ENCODE data around the gene TEX48. TPM values are rescaled to one million over a fixed set of nuclear protein-coding genes. Genes with fewer than 3 reads are reported as not detected.

TEX48 gene
- total and polyA plus RNA-seq, 2 experiments from 2014 or later = not detected

- H3K9me2 ChIP-seq (ENCODE audit: insufficient read depth) = no peaks in the 10 kb centered on the region
- H3K27me3 ChIP-seq (replicated peaks; ENCODE audit: insufficient read depth) = no peaks in the 10 kb centered on the region
- H3K4me3 ChIP-seq = no peak overlapping the region
- H3K4me2 ChIP-seq (ENCODE audit: unreplicated experiment) = no peak overlapping the region
- 0 out of 2 replicates have a peak, but pooled peaks cover 4% of the 10 kb centered on the region for H4K20me1 ChIP-seq (ENCODE audit: insufficient read depth)
- H3K9ac ChIP-seq = no peak overlapping the region
- H3K27ac ChIP-seq = no peak overlapping the region
- H3K79me2 ChIP-seq (ENCODE audit: insufficient read depth) = no peaks in the 10 kb centered on the region
- in situ Hi-C loops (cut with MboI) = no loop called here
- no peak for TF ChIP-seq EZH2 (IDR thresholded peaks at IDR 0.05; ENCODE audit: insufficient read depth, poor library complexity, severe bottlenecking)
- no peak for TF ChIP-seq EZH2phosphoT487 (IDR thresholded peaks at IDR 0.05; ENCODE audit: insufficient read depth, low read depth)
- no peak for DNase-seq
- no peak overlapping the region for H2AFZ ChIP-seq
- peaks cover 15% of the 10 kb centered on the region for H3F3A ChIP-seq (ENCODE audit: insufficient read depth)
- H3K36me3 ChIP-seq (ENCODE audit: low read depth) = peaks cover 5% of the 10 kb centered on the region; the same call in 1 of the 2 replicates
- H3K9me3 ChIP-seq (ENCODE audit: low read depth) = no peaks in the 10 kb centered on the region
- 95 to 97% methylated on average over 2 of the region's 2 CpGs for WGBS, 2 experiments (ENCODE audit: low coverage in 1 of 2, low lambda C conversion rate in 2 of 2, missing lambda C conversion rate in 2 of 2)
- peaks cover 11% of the 10 kb centered on the region for H3K4me1 ChIP-seq (ENCODE audit: insufficient read depth)
These were observed 57.3 kb downstream of the TEX48 start for GRCh38 chr9:114624677-114625076.

DNA sequence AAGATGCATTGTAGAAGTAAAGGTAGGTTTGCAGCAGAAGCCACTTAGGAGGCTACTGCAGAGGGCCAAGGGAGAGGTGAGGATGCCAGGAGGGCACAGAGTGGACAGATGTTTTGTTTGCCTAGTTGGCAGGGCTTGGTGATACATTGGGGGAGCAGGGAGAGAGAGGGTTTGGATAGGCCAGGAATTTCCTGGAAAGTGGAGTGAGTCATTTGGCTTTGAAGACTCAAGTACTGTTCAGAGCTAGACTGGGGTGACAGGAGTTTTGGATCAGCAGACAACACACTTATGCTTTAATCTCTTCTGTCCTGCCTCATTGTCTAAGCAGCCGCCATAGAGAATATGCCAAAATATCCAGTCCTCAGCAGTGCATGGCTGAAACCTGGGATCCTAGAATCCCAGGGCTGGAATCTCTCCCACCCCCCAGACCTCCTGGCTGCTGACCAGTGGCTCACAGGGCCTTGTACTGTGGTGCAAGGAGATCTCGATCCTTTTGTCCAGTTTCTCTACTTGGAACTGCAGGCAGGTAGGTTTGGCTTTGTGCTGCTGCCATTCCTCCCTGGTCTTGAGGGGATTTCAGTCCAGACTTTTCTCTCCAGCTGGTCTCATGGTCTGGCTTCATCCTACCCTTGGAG, 59.9 kb downstream of the TEX48 start:
- 0 out of 2 replicates have a peak overlapping the region, but pooled peaks have one; percentile 19 for H3K27ac ChIP-seq
- WGBS, 2 experiments (ENCODE audit: low coverage in 1 of 2, low lambda C conversion rate in 2 of 2, missing lambda C conversion rate in 2 of 2) = 6 to 14% methylated on average over 2 of the region's 2 CpGs
- H3K79me2 ChIP-seq (ENCODE audit: insufficient read depth) = no peaks in the 10 kb centered on the region
- no peak overlapping the region for H3K9ac ChIP-seq
- no peaks in the 10 kb centered on the region for H3K9me2 ChIP-seq (ENCODE audit: insufficient read depth)
- peak; percentile 89 for DNase-seq
- H3K4me1 ChIP-seq (ENCODE audit: insufficient read depth) = peaks cover 11% of the 10 kb centered on the region
- no peak for TF ChIP-seq EZH2phosphoT487 (IDR thresholded peaks at IDR 0.05; ENCODE audit: insufficient read depth, low read depth)
- TF ChIP-seq EZH2 (IDR thresholded peaks at IDR 0.05; ENCODE audit: insufficient read depth, poor library complexity, severe bottlenecking) = no peak
- no peak overlapping the region for H2AFZ ChIP-seq
- H3K9me3 ChIP-seq (ENCODE audit: low read depth) = no peaks in the 10 kb centered on the region
- no peaks in the 10 kb centered on the region for H3K27me3 ChIP-seq (replicated peaks; ENCODE audit: insufficient read depth)
- in situ Hi-C loops (cut with MboI) = no loop called here
- H3F3A ChIP-seq (ENCODE audit: insufficient read depth) = peaks cover 15% of the 10 kb centered on the region
- no peaks in the 10 kb centered on the region; the same call in 1 of the 2 replicates for H3K36me3 ChIP-seq (ENCODE audit: low read depth)
- H3K4me2 ChIP-seq (ENCODE audit: unreplicated experiment) = peak overlapping the region; percentile 54
- no peak overlapping the region for H3K4me3 ChIP-seq
- 0 out of 2 replicates have a peak, but pooled peaks cover 4% of the 10 kb centered on the region for H4K20me1 ChIP-seq (ENCODE audit: insufficient read depth)

GRCh38 chr9:114621561-114621960, 60.4 kb downstream of the TEX48 start:
- peaks cover 11% of the 10 kb centered on the region for H3K4me1 ChIP-seq (ENCODE audit: insufficient read depth)
- H3K9me3 ChIP-seq (ENCODE audit: low read depth) = no peaks in the 10 kb centered on the region
- 0 out of 2 replicates have a peak overlapping the region, but pooled peaks have one; percentile 19 for H3K27ac ChIP-seq
- no peak overlapping the region for H2AFZ ChIP-seq
- TF ChIP-seq EZH2 (IDR thresholded peaks at IDR 0.05; ENCODE audit: insufficient read depth, poor library complexity, severe bottlenecking) (no peak), EZH2phosphoT487 (IDR thresholded peaks at IDR 0.05; ENCODE audit: insufficient read depth, low read depth) (no peak)
- no peaks in the 10 kb centered on the region for H3K36me3 ChIP-seq (ENCODE audit: low read depth)
- H3K9ac ChIP-seq = no peak overlapping the region
- H3K4me3 ChIP-seq = no peak overlapping the region
- H3F3A ChIP-seq (ENCODE audit: insufficient read depth) = peaks cover 15% of the 10 kb centered on the region
- H3K4me2 ChIP-seq (ENCODE audit: unreplicated experiment) = no peak overlapping the region
- no peaks in the 10 kb centered on the region for H3K9me2 ChIP-seq (ENCODE audit: insufficient read depth)
- H3K27me3 ChIP-seq (replicated peaks; ENCODE audit: insufficient read depth) = no peaks in the 10 kb centered on the region
- H3K79me2 ChIP-seq (ENCODE audit: insufficient read depth) = no peaks in the 10 kb centered on the region
- in situ Hi-C loops (cut with MboI) = no loop called here
- 67 to 68% methylated on average over 7 of the region's 7 CpGs for WGBS, 2 experiments (ENCODE audit: low coverage in 1 of 2, low lambda C conversion rate in 2 of 2, missing lambda C conversion rate in 2 of 2)
- 0 out of 2 replicates have a peak, but pooled peaks cover 4% of the 10 kb centered on the region for H4K20me1 ChIP-seq (ENCODE audit: insufficient read depth)
- DNase-seq = no peak

- H3K27me3 ChIP-seq (replicated peaks; ENCODE audit: insufficient read depth) = no peaks in the 10 kb centered on the region
- H3K4me3 ChIP-seq = no peak overlapping the region
- in situ Hi-C loops (cut with MboI) = no loop called here
- H3F3A ChIP-seq (ENCODE audit: insufficient read depth) = peaks cover 15% of the 10 kb centered on the region
- no peak overlapping the region for H2AFZ ChIP-seq
- no peak overlapping the region for H3K27ac ChIP-seq
- H3K9me2 ChIP-seq (ENCODE audit: insufficient read depth) = no peaks in the 10 kb centered on the region
- peaks cover 11% of the 10 kb centered on the region for H3K4me1 ChIP-seq (ENCODE audit: insufficient read depth)
- no peak for DNase-seq
- H3K4me2 ChIP-seq (ENCODE audit: unreplicated experiment) = no peak overlapping the region
- 95% methylated on average over 13 of the region's 13 CpGs for WGBS, 2 experiments (ENCODE audit: low coverage in 1 of 2, low lambda C conversion rate in 2 of 2, missing lambda C conversion rate in 2 of 2)
- no peaks in the 10 kb centered on the region for H3K9me3 ChIP-seq (ENCODE audit: low read depth)
- TF ChIP-seq EZH2phosphoT487 (IDR thresholded peaks at IDR 0.05; ENCODE audit: insufficient read depth, low read depth) (no peak), EZH2 (IDR thresholded peaks at IDR 0.05; ENCODE audit: insufficient read depth, poor library complexity, severe bottlenecking) (no peak)
- H3K9ac ChIP-seq = no peak overlapping the region
- peaks cover 8% of the 10 kb centered on the region; the same call in 1 of the 2 replicates for H3K79me2 ChIP-seq (ENCODE audit: insufficient read depth)
- 0 out of 2 replicates have a peak, but pooled peaks cover 4% of the 10 kb centered on the region for H4K20me1 ChIP-seq (ENCODE audit: insufficient read depth)
- no peaks in the 10 kb centered on the region for H3K36me3 ChIP-seq (ENCODE audit: low read depth)
These were observed 62.7 kb downstream of the TEX48 start for GRCh38 chr9:114619191-114619761.

All from GM23248 (cell line).